Smooth muscle cell (in vitro differentiated cells): Measurements from ENCODE around the gene PNPO. TPM values are rescaled to one million over a fixed set of nuclear protein-coding genes. Genes with fewer than 3 reads are reported as not detected.

ENCODE experiments used
- DNase-seq: peaks from one replicate; lab custom pipeline; 2025; ENCODE audit not compliant: unreplicated experiment; lab: John Stamatoyannopoulos, UW
- H2AFZ ChIP-seq: fragments of 200-600 bp; sonication (generic); 2 replicates; pipeline ENCODE4 v1.6.0; 2016; ENCODE audit warnings: antibody characterized with exemption, low read depth, mild to moderate bottlenecking
- H3F3A ChIP-seq: fragments of 200-600 bp; sonication (generic); 2 replicates; pipeline ENCODE4 v1.6.0; 2017; ENCODE audit warnings: antibody characterized with exemption, low read depth
- H3K27ac ChIP-seq: fragments of 200-600 bp; sonication (generic); 2 replicates; pipeline ENCODE4 v1.5.1; 2016; ENCODE audit warnings: low read depth, mild to moderate bottlenecking
- H3K27me3 ChIP-seq: fragments of 200-600 bp; sonication (generic); 2 replicates; pipeline ENCODE4 v1.6.1; 2016; ENCODE audit warnings: low read depth, mild to moderate bottlenecking
- H3K36me3 ChIP-seq: fragments of 200-600 bp; sonication (generic); 2 replicates; pipeline ENCODE4 v1.5.1; 2016; ENCODE audit warnings: low read depth
- H3K4me1 ChIP-seq: fragments of 200-600 bp; sonication (generic); 2 replicates; pipeline ENCODE4 v1.5.1; 2016; ENCODE audit warnings: low read depth
- H3K4me2 ChIP-seq: fragments of 200-600 bp; sonication (generic); 2 replicates; pipeline ENCODE4 v1.6.0; 2016; ENCODE audit warnings: mild to moderate bottlenecking
- H3K4me3 ChIP-seq: fragments of 200-600 bp; sonication (generic); 2 replicates; pipeline ENCODE4 v1.5.1; 2016; ENCODE audit warnings: mild to moderate bottlenecking
- H3K79me2 ChIP-seq: fragments of 200-600 bp; sonication (generic); 2 replicates; pipeline ENCODE4 v1.6.0; 2016; ENCODE audit warnings: low read depth, mild to moderate bottlenecking
- H3K9ac ChIP-seq: fragments of 200-600 bp; sonication (generic); 2 replicates; pipeline ENCODE4 v1.6.0; 2016; ENCODE audit warnings: low read depth
- H3K9me3 ChIP-seq: fragments of 200-600 bp; sonication (generic); replicated peaks from 2 replicates; pipeline ENCODE4 v1.5.1; 2016; ENCODE audit warnings: low read depth
- H4K20me1 ChIP-seq: fragments of 200-600 bp; sonication (generic); 2 replicates; pipeline ENCODE4 v1.6.0; 2016; ENCODE audit warnings: low read depth
- CTCF ChIP-seq: fragments of 200-600 bp; sonication (generic); IDR thresholded peaks from 2 replicates; pipeline ENCODE4 v1.5.1; 2017; ENCODE audit warnings: borderline replicate concordance, mild to moderate bottlenecking, antibody characterized with exemption; ENCODE audit not compliant: insufficient read depth, poor library complexity, severe bottlenecking
- WGBS: methylation state at CpG from one replicate; pipeline ENCODE4 v1.1.7; 2016; ENCODE audit warnings: low lambda C conversion rate; 5-methylcytosine and 5-hydroxymethylcytosine counted together
- polyA plus RNA-seq: library from polyadenylated mRNA; unstranded; fragments of >200 nt; fragmentation: Nextera tagmentation; extraction: Ambion mirVana; gene quantifications from 2 replicates; pipeline ENCODE4 v1.2.1, GENCODE V29; 2016
- total RNA-seq: library from RNA; depleted of rRNA; stranded (reverse); fragments of >200 nt; gene quantifications from 2 replicates; pipeline ENCODE4 v1.2.3, GENCODE V29; 2014

PNPO gene
- total and polyA plus RNA-seq, 2 experiments from 2014 or later = 5.2 to 9.3 TPM

GRCh38 chr17:47969930-47970724, 28.8 kb downstream of the PNPO start:
- no peak overlapping the region for H3K27ac ChIP-seq
- no peak for DNase-seq
- no peaks in the 10 kb centered on the region for H3K9me3 ChIP-seq
- TF ChIP-seq CTCF = no peak
- H3F3A ChIP-seq = peaks cover 3% of the 10 kb centered on the region
- H4K20me1 ChIP-seq = no peaks in the 10 kb centered on the region
- H3K4me2 ChIP-seq = peak overlapping the region; percentile 79
- WGBS = 61% methylated on average over 15 of the region's 15 CpGs
- H3K4me3 ChIP-seq = peak overlapping the region; percentile 32
- H3K9ac ChIP-seq = no peak overlapping the region
- H3K79me2 ChIP-seq = peaks cover 12% of the 10 kb centered on the region
- H3K27me3 ChIP-seq = no peaks in the 10 kb centered on the region
- H3K4me1 ChIP-seq = peaks cover 9% of the 10 kb centered on the region
- peak overlapping the region; percentile 56 for H2AFZ ChIP-seq
- H3K36me3 ChIP-seq = no peaks in the 10 kb centered on the region

- Histone ChIP-seq H3K79me2 (peaks cover 12% of the 10 kb centered on the region), H3K9ac (peak within 1 kb of the TSS; percentile 85), H3K4me1 (peaks cover 9% of the 10 kb centered on the region), H4K20me1 (no peaks in the 10 kb centered on the region), H3K27me3 (no peaks in the 10 kb centered on the region), H3F3A (peaks cover 3% of the 10 kb centered on the region), H3K4me3 (peak within 1 kb of the TSS; percentile 65), H3K4me2 (peak within 1 kb of the TSS; percentile 88), H3K9me3 (no peaks in the 10 kb centered on the region), H3K27ac (peak within 1 kb of the TSS; percentile 72), H2AFZ (peak within 1 kb of the TSS; percentile 60), H3K36me3 (no peaks in the 10 kb centered on the region)
- peak; percentile 64 for TF ChIP-seq CTCF
- peak; percentile 98 for DNase-seq
- WGBS = 1% methylated on average over 59 of the region's 62 CpGs
These were observed 29.5 kb downstream of the PNPO start, which contains the start of gene CDK5RAP3 for GRCh38 chr17:47970725-47971499. CDK5RAP3 (plus strand) TSS chr17:47971113; CDS start chr17:47971147, 34 bp downstream.

GRCh38 chr17:47973541-47973940, 32.2 kb downstream of the PNPO start:
- no peak overlapping the region for H2AFZ ChIP-seq
- H3K4me2 ChIP-seq = no peak overlapping the region
- 98% methylated on average over 8 of the region's 8 CpGs for WGBS
- no peaks in the 10 kb centered on the region for H3F3A ChIP-seq
- no peak overlapping the region for H3K9ac ChIP-seq
- H3K36me3 ChIP-seq = no peaks in the 10 kb centered on the region
- H4K20me1 ChIP-seq = no peaks in the 10 kb centered on the region
- no peaks in the 10 kb centered on the region for H3K9me3 ChIP-seq
- no peaks in the 10 kb centered on the region for H3K27me3 ChIP-seq
- no peak overlapping the region for H3K27ac ChIP-seq
- peaks cover 12% of the 10 kb centered on the region for H3K79me2 ChIP-seq
- TF ChIP-seq CTCF = no peak
- DNase-seq = no peak
- peaks cover 9% of the 10 kb centered on the region for H3K4me1 ChIP-seq
- H3K4me3 ChIP-seq = no peak overlapping the region
